Bronchial epithelial cell (primary cell): ENCODE results near the gene DNAJC5. TPM values are rescaled to one million over a fixed set of nuclear protein-coding genes. Genes with fewer than 3 reads are reported as not detected.
A peak's percentile ranks its signal among the peaks of the same experiment; 100 is the strongest.

Experiments used
- DNase-seq: peaks from one replicate; pipeline ENCODE4 v3.0.0-alpha.2; 2010; ENCODE audit warnings: low read depth
- FAIRE-seq: peaks from 2 replicates; lab custom pipeline; 2011; peaks lifted over from hg19 to GRCh38; lab: Jason Lieb, UNC
- H3K27me3 ChIP-seq: 2 replicates; pipeline ENCODE4 v1.5.1; 2011; ENCODE audit warnings: low read length; ENCODE audit not compliant: control insufficient read depth, insufficient read depth
- H3K36me3 ChIP-seq: 2 replicates; pipeline ENCODE4 v1.5.1; 2011; ENCODE audit warnings: low read length; ENCODE audit not compliant: control insufficient read depth, insufficient read depth
- H3K4me3 ChIP-seq: 2 replicates; pipeline ENCODE4 v1.5.1; 2011; ENCODE audit warnings: mild to moderate bottlenecking, low read depth, low read length, control low read depth
- CTCF ChIP-seq: IDR thresholded peaks from 2 replicates; pipeline ENCODE4 v1.5.1; 2011; ENCODE audit warnings: mild to moderate bottlenecking, moderate library complexity, low read length, control low read depth, inconsistent platforms; ENCODE audit not compliant: insufficient read depth, severe bottlenecking
- total RNA-seq: library from RNA; depleted of rRNA; stranded (reverse); fragments of >200 nt; gene quantifications from 2 replicates; pipeline ENCODE4 v1.2.1, GENCODE V29; 2014

Gene DNAJC5
- total RNA-seq, 1 donor from 2014 or later = 121 TPM

- FAIRE-seq (no peak), DNase-seq (no peak)
- Histone ChIP-seq H3K4me3 (no peak overlapping the region), H3K36me3 (peaks cover 61% of the 10 kb centered on the region), H3K27me3 (no peaks in the 10 kb centered on the region)
- TF ChIP-seq CTCF = no peak
These were observed 11.7 kb upstream of the DNAJC5 start for GRCh38 chr20:63883201-63883593.

GRCh38 chr20:63884506-63885263 is 10.2 kb upstream of the DNAJC5 start:
- H3K27me3 ChIP-seq = no peaks in the 10 kb centered on the region
- peaks cover 52% of the 10 kb centered on the region for H3K36me3 ChIP-seq
- DNase-seq = no peak
- FAIRE-seq = peak; percentile 94
- no peak for TF ChIP-seq CTCF
- no peak overlapping the region for H3K4me3 ChIP-seq

- Histone ChIP-seq H3K4me3 (no peak overlapping the region), H3K36me3 (peaks cover 52% of the 10 kb centered on the region), H3K27me3 (no peaks in the 10 kb centered on the region)
- DNase-seq (peak; percentile 49), FAIRE-seq (no peak)
- TF ChIP-seq CTCF = no peak
These were observed 9.5 kb upstream of the DNAJC5 start for GRCh38 chr20:63885264-63886053.

- Histone ChIP-seq H3K27me3 (no peaks in the 10 kb centered on the region), H3K36me3 (peaks cover 57% of the 10 kb centered on the region), H3K4me3 (no peak overlapping the region)
- TF ChIP-seq CTCF = no peak
- FAIRE-seq = no peak
- DNase-seq = no peak
These were observed 8.9 kb upstream of the DNAJC5 start for GRCh38 chr20:63886054-63886419.

GRCh38 chr20:63886921-63887320 is 8.0 kb upstream of the DNAJC5 start:
- no peaks in the 10 kb centered on the region for H3K27me3 ChIP-seq
- FAIRE-seq (no peak), DNase-seq (no peak)
- TF ChIP-seq CTCF = no peak
- H3K4me3 ChIP-seq = no peak overlapping the region
- peaks cover 61% of the 10 kb centered on the region for H3K36me3 ChIP-seq
